NCI-H1436 treated with DMSO at 0.1 percent for 48 hours (cell line): ENCODE results near the gene UBASH3A.

Experiments
- DNase-seq: peaks from one replicate; lab custom pipeline; 2025; lab: John Stamatoyannopoulos, UW

Gene UBASH3A

DNA sequence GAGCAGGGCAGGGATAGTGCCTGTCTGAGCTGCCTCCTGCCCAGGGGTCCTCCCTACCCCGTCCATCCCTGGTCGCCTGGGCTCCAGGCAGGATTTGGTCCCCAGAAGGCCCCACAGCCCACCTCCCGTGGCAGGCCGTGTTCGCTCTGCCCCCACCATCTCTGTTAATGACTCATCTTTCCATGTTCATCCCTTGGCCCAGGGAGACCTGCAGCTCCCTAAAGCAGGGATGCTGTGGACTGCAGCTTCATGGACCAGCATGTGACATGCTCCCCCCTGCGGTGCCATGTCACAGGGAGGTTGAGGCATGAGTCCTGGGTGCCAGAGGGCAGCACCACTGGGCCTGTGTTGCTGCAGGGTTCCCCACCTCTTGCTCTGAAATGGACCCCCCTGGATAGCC lies 26.8 kb downstream of the UBASH3A start:
- DNase-seq: no peak

DNA sequence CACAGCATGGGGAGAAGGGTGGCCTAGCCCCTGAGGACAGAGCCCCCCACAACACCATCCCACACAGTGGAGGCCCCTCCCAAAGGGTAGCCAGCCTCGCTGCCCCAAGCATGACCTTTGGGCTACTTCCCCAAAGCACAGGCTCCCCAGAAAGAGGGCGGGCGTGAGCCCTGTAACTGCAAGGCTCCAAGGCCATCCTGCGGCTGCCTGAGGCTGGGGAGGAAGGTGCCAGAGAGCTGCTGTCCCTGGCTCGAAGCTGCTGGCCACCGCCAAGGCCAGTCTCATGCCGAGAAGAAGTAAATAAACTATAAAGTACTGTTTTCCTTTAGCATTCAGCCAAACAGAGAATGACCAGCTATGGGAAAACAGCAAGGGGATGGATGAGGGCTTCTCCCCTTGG lies 27.5 kb downstream of the UBASH3A start:
- DNase-seq: no peak

DNA sequence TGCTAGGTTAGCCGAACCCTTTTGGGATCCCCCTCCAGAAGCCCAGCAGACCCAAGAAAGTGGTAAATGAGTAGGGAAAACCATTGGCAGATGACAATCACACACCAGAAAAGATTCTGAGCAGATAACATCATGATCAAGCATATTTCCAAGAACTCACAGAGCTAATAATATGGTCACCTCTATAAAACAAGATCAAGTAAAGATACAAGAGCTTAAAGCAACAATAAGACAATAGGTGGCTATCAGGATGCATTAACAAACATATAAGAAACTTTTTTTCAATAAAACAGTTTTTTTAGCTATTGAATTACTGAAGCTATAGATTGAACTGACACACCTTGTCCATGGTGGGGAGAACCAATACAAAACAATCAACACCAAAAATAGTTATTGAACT lies 29.0 kb downstream of the UBASH3A start:
- DNase-seq: no peak

DNA sequence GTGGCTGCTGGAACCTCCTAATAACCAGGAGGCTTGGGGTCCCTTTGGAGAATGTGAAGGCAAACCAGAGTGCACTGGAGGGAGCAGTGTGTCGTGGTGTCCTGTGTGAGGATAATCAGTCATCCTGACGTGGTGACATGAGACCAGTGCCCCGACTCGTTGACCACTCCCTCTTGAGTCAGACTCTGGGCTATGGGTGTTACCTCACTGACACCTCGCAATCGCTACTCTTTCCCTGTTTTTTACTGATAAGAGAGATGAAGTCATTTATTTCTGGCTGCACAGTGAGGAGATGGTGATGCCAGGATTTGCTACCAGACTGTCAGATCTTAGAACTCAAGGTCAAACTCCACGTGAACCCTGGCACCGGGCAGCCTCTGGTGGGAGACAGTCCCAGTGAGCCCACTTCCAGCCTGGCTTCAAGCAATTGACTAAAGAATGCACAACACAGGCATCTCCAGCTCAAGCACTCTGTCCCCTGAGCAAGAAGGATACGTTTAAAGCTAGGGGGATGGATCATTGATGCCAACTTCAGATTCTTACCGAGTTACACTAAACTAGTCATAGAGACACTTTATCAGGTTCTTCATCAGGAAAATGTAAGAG lies 30.3 kb downstream of the UBASH3A start:
- no peak for DNase-seq

DNA sequence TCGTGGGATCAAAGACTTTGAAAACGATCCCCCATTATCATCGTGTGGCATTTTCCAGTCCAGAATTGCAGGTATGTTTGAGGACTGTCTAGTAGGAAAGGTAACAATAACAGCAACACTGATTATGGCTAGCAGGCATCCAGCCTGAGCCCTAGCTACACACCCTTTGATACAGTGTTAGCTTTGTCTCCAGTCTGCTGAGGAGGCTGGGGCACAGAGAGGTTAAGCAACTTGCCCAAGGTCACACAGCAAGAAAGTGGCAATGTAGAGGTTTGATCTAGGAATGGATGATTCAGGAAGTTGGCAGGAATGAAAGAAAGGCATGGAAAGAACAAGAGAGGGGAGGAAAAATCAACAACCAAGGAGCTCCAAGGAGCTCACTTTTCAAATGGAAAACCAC lies 31.2 kb downstream of the UBASH3A start:
- DNase-seq: no peak

DNA sequence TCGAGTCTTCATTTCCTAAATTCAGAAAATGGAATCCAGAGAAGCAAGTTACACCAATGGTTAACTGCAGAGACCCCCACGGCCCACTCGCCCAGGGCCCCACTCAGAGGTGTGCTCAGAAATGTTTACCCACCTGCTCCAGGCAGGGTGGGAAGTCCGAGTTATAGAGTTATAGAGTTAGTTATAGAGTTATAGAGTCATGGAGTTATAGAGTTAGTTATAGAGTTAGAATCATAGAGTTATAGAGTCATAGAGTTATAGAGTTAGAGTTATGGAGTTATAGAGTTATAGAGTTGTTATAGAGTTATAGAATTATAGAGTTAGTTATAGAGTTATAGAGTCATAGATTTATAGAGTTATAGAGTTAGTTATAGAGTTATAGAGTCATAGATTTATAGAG lies 31.7 kb downstream of the UBASH3A start:
- no peak for DNase-seq

DNA sequence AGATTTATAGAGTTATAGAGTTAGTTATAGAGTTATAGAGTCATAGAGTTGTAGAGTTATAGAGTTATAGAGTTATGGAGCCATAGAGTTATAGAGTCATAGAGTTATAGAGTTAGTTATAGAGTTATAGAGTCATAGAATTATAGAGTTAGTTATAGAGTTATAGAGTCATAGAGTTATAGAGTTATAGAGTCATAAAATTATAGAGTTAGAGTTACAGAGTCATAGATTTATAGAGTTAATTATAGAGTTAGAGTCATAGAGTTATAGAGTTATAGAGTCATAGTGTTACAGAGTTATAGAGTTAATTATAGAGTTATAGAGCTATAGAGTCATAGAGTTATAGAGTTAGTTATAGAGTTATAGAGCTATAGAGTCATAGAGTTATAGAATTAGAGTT lies 32.1 kb downstream of the UBASH3A start:
- no peak for DNase-seq

DNA sequence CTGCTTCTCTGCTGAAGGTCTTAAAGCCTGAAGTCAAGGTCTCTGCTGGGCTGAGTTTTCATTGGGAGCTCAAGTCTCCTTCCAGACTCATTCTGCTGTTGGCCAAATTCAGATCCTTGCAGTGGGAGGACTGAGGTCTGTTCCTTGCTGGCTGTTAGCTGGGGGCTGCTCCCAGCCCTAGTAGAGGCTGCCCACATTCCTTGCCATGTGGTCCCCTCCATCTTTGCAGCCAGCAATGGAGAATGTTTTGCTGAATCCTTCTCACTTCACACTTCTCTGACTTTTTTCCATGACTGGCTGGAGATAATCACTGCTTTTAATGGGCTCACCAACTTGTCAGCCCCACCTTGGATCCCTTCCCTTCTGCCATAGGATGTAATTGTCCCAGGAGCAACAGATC lies 33.2 kb downstream of the UBASH3A start:
- no peak for DNase-seq

DNA sequence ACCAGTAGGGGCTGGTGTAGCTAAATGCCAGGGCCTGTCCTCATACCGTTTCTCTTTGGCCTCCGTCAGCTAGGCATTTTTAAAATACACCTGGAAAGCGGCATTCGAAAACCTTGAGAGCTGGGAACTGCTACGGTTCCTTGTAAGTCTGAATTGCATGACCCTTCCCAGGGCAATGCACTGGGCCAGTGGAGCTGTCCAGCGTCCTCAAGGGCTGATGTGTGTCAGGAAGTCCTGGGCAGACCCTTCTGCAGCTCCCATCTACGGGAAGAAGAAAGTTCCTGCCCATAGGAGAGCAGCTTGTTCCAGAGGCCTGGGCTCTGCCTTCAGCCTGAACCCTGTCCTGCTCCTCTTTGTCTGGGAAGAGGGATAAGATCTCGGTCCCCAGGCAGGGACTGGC lies 34.1 kb downstream of the UBASH3A start:
- no peak for DNase-seq

DNA sequence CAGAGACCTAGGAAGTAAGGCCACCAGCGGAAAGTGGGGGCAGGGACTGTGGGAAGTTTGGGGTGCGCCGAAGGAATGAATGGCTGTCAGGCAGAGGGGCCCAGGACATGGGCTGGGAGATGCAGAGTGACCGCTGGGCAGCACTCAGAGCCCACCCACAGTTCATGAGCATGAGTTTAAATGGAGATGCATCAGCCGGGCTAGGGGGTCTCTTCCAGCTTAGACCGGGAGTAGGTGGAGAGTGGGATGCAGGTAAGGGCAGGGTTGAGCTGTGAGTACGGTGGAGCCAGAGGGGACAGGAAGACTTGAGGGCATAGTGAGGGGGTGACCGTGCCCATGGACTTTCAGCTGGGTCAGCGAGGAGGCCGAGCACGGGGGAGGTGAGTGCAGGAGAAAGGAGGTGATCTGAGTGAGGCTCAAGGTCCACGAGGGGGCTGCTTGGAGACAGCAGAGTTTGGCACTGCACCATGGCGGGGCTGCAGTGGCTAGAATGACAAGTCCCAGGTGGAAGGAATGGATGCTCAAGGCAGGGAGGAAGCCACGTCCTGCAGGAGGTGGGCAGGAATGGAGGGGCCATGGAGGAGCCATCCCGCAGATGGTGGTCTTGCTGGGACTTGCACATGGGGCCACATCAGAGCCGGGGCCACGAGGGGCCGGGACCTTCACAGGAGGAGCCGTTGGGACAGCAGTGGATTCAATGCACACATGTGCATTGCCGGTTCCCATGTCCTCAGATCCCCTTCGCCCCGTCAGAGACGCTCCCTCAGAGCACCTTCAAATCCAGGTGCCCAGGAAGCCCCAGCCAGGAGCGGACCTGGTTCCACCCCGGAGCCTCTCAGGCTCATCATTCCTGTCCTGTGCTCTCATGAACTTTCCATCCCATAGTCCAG lies 34.9 kb downstream of the UBASH3A start:
- no peak for DNase-seq

DNA sequence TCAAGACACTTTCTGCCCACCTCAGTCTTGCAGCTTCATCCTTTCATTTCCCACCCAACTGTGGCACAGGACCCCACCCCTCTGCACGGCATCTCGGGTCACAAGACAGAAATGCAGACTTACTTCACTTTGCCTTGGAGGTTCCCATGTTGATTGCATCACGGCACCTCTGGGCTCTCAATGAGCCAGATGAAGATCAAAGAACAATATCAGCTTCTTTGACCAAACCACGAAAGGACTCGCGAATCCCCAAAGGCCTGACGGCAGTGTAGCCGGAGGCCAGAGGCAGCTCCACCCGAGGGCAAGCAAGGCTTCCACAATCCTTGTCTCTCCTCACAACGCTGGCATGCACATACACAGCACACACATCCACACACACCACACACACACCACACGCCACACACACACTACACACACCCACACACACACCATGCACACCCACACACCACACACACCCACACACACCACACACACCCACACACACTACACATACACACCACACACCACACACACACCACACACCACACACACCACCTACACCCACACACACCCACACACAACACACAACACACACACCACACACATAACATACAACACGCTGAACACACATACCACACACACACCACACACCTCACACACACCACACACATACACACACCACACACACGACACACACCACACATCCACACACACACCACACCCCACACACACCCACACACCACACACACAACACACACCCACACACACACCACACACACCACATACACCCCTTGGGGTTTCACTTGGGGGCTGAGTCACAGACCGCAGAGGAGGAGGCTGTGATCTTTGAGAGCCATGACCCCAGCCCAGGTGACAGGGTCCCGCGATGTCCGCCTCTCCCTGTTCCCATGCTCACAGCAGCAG lies 35.8 kb downstream of the UBASH3A start:
- DNase-seq: no peak

DNA sequence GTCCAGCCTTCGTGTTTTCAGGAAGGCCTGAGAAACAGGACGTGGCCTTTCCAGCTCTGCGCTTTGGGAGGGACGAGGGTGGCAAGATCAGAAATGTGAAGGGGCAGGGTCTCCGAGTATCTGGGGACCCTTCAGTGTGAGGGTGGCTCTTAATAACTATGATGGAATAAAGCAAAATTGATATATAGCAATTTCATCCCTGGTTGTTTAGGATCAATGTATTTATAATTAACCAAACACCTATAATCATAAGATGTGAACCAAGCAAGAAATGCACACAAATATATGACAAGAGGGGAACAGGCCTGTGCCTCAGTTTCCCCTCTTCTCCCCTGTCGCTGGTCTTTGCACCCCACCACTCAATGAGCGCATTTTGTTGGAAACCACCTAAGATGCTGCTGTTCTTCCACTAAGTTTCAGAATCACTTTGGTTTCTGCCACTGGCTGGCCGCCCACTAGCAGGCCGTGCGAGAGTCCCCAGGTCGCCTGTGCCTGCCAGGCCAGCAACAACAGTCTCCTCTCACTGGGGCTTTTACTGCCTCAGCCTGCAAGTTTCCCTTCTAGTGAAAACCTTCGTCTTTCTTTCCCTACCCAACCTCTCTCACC lies 36.6 kb downstream of the UBASH3A start:
- no peak for DNase-seq

DNA sequence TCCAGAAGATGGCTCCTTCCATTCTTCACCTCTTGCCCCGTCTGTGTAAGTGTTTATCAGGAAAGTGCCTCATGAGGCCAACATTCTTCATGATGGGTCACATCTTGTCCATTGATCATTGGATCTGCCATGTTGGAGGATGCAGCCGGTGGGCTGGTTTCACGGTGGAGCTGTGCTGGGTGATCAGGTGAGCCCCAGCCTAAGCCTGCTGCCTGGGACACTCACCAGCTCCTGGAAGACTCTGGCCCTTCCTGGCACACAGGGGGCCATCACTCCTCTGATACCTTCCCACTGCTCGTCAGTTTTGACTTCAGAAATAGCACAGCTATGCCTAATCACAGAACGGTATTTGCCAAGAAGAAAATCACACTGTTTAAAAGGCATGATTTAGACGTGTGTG lies 38.3 kb downstream of the UBASH3A start:
- no peak for DNase-seq

DNA sequence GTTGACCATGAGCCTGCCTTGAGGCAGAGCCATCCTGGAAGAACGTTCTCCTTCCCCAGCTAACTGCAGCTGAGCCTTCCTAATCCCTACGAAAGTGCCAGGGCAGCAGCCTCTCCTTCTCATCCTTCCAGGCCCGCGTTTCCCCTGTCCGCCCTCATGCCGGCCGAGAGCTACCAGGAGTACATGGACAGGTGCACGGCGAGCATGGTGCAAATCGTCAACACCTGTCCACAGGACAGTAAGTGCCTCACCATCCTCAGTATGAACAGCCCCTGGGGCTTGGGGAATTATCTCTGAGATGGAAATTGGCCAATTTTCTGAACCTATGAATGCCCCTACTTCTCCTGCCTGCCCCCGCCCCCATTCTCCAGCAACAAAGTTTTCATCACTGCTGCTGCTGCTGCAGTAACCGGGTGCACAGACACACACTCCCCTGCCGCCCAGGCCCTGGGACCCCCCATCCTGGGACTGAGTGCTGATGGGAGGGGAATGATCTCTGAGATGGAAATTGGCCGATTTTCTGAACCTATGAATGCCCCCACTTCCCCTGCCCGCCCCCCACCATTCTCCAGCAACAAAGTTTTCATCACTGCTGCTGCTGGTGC lies 39.6 kb downstream of the UBASH3A start:
- no peak for DNase-seq

DNA sequence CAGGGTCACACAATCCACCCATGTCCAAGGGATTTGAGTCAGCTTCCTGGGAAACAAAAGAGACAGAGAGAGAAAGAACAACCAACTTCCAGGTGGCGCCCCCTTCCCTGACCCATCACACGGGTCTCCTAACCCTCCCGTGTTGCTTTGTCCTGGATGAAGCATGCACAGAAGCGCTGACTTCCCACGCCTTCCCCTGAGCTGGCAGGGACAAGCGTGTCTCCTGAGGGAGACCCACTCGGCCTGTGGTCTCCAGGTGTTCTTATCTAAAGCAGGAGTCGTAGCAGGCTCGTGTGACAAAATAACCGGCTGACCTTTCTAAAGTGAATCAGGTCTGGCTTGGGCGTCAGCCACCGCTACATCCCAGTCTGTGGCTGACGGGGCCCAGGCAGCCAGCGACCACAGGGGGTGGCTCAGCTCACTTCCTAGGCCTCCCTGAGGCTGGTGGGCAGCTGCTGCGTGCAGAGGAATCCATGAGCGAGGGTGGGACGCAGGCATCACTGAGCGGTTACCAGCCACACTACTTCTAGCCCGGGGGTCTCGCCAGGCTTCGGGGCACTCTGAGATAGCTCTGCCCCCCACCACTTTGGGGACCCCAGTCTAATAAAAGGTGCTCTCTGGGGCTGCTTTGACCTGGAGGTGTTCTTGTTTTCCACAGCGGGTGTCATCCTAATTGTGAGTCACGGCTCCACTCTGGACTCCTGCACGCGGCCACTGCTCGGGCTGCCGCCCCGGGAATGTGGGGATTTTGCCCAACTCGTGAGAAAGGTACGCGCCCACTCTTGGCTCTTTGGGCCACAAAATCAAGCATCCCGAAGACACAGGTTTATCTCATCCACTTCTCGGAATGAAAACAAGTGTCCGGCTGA lies 40.4 kb downstream of the UBASH3A start:
- no peak for DNase-seq

DNA sequence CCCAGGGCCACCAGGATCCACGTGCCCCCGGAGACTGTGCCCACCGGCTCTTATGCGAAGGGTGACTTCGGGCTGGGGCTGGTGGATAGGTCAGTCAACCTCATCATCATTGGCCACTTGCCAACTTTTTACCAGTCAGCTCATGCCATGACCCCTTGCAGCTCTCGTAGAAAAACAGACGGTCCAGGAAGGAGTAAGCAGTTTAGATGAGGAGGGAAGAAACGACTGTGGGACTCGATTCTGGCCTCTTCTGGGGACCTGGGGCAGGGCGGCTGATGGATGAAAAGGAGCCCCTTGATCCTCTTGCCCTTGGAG lies 41.0 kb downstream of the UBASH3A start:
- no peak for DNase-seq

DNA sequence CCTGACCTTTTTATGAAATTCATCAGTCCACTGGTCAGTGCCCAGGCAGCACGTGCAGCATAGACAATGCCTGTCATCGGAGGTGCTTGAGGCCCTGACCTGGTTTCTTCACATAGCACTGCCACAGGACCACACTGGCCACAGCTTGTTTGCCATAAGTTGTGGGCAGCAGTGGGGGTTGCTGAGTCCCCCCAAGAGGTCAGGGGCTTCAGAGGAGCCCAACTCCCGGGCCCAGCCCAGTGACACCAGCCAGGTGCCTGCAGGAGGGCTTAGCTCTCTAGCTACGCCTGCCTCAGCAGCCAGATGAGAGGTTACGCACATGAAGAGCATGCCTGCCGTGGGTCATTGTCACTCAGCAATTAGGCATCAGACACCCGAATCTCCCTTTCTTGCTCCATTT lies 41.6 kb downstream of the UBASH3A start:
- no peak for DNase-seq

DNA sequence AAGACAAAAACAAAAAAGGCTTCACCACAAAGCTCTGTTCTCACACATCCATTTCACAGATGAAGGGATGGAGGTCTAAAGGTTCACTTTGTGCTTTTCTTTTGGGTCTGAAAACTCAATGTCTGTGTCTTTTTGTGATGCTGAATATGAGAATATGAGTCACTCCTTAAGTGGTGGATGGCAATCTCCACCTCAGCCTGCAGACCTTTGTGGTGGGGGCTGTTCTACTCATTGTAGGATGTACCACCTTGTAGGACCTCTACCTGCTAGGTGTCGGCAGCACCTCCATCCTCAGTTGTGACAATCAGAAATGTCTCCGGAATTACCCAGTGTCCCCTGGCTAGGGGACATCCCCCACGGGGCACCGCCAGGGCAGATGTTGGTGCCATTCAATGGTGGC lies 42.8 kb downstream of the UBASH3A start:
- no peak for DNase-seq

DNA sequence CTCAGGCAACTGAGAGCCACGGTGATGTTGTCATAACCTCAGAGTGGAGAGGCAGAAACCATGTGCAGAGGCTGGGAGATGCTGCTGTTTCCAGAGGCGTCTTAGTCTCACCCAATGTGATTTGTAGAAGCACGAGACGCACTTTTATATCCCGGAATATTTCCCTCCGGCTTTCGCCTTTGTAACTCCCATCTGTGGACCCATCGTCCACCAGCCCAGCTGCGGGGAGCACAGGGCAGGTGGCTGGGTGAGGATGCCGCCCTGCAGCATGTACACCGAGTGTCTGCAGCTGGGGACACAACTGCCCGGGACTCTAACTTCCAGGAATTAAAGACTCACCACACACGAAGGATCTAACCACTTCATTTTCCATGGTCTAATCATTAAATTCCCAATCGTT lies 43.5 kb downstream of the UBASH3A start:
- no peak for DNase-seq

DNA sequence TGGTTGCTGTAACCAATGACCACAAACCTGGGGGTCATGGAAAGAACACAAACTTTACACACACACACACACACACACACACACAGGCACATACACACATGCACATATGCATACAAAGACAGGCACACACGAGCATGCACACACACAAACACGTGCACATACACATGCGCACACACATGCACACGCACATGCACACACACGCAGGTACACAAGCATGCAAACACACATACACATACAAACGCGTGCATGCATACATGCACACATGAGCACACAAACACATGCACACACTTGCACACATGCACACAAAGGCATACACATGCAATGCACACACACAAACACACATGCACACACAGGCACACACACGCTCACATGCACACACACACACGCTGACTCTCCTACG lies 44.0 kb downstream of the UBASH3A start:
- no peak for DNase-seq

DNA sequence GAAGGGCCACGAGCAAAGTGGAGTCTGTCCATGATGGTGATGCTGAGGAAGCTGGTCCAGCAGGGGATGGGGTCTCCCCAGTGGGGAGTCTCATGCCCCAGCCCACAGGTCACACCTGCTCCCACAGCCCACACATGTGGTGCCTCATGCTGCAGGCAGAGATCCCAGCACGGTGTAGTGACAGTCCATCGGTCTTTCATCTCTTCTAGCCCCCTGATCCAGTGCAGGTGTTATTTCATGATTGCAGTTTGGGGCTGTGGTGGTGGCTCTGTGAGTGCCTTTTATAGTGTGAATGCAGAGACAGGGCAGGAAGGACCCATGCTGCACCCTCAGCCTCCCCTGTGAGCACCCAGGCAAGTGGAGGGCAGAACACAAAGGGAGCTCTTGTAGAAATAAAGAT lies 45.0 kb downstream of the UBASH3A start:
- no peak for DNase-seq
